Left kidney (tissue), 2 donors: ENCODE data around the gene NDOR1. TPM values are rescaled to one million over a fixed set of nuclear protein-coding genes. Genes with fewer than 3 reads are reported as not detected.
A peak's percentile ranks its signal among the peaks of the same experiment; 100 is the strongest.
"Not testable (repeated sequence)": the region's sequence is repeated elsewhere in the genome, so short reads cannot be mapped to it uniquely, and the experiment has no call there.

Source experiments
- DNase-seq: peaks from one replicate; pipeline ENCODE4 v3.0.0-alpha.2; 2013
- polyA plus RNA-seq: library from polyadenylated mRNA; unstranded; fragments of 120-200 nt; gene quantifications from one replicate; pipeline ENCODE4 v1.2.1, GENCODE V29; 2013; ENCODE audit not compliant: insufficient read length

NDOR1 gene
- polyA plus RNA-seq, 1 donor, result 12.2 TPM

- DNase-seq, result no peak
These were observed 37.0 kb downstream of the NDOR1 start for GRCh38 chr9:137242269-137243203.

DNA sequence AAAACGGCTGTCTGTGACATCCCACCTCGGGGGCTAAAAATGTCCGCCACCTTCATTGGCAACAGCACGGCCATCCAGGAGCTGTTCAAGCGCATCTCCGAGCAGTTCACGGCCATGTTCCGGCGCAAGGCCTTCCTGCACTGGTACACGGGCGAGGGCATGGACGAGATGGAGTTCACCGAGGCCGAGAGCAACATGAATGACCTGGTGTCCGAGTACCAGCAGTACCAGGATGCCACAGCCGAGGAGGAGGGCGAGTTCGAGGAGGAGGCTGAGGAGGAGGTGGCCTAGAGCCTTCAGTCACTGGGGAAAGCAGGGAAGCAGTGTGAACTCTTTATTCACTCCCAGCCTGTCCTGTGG, 37.7 kb downstream of the NDOR1 start:
- DNase-seq, result not testable (repeated sequence)

DNA sequence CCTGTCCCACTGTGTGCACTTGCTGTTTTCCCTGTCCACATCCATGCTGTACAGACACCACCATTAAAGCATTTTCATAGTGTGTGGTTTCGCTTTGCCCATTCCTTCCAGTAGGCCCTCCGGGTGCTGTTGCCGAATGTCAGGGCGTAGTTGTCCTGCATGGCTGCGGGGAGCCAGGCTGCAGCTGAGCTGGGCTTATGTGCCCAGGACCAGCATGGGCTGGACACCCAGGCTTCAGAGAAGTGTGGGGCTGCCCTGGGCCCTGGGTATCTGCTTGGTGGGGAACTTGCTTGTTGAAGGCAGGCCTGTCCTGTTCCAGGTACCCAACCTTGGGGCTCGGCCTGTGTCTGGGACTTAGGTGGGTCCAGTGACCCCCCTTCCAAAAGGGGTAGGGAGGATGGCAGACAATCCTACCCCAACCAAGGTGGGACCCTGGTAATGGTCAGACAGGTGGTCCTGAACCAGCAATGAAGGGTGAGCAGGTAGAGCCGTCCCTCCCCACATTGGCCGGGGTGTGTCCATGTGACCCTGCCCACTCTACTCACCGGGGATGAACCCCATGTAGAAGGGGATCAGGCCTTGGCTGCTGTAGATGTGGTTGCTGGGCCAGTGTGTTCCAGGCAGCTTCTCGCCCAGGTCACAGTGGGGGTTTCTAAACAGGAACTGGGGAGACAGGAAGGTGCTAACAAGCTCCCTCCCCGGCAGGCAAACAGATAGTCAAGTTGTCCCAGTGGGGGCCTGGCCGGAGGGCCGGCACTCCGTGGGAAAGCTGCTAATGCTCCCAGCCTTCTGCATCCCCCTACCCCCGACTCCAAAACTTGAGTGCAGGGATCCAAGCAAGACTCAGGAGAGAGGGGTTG, 38.4 kb downstream of the NDOR1 start:
- DNase-seq, result no peak

GRCh38 chr9:137244486-137245449, 39.3 kb downstream of the NDOR1 start:
- no peak for DNase-seq

- DNase-seq, result no peak
These were observed 40.2 kb downstream of the NDOR1 start for GRCh38 chr9:137245450-137246421.

DNA sequence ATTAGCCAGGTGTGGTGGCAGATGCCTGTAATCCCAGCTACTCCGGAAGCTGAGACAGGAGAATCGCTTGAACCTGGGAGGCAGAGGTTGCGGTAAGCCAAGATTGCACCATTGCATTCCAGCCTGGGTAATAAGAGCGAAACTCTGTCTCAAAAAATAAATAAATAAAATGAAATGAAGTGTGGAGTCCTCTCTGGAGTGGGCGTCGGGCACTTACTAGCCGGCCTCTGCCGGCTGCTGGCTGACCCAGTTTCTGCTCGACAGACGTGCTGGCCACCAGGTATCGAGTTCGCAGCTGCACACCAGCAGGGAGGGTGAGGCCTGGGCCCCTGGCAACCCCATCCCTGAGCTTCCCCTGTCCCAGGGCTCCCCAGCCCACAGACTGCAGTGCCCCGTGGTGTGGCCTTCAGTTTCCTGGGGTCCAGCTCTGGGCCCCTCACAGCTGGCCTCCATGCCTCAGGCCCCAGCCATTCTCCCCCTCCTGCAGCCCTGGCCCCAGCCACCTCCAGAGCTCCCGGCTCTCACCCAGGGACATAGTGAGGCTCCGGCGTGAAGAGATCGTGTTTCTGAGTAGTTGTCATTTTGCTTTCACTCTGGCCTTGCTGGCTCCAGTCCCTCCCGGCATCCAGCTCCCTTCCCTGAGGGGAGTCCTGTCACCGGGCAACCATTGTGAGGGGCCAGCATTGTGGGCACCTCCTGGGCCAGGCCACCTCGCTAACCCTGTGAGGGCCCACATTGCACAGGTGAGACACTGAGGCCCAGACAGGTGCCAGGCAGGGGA, 41.8 kb downstream of the NDOR1 start:
- no peak for DNase-seq

DNA sequence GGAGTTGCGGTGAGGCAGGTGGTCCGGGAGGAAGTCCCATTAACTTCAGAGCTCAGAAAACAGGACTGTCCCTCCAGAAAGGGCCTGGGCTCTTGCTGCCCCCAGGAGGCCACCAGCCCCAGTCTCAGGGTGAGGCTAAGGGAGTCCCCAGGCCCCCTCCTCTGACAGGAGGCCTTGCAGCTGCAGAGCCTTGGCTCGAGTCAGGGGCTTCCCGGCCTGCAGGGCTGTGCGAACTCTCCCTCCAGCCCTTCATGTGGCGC, 42.3 kb downstream of the NDOR1 start:
- DNase-seq, result no peak

DNA sequence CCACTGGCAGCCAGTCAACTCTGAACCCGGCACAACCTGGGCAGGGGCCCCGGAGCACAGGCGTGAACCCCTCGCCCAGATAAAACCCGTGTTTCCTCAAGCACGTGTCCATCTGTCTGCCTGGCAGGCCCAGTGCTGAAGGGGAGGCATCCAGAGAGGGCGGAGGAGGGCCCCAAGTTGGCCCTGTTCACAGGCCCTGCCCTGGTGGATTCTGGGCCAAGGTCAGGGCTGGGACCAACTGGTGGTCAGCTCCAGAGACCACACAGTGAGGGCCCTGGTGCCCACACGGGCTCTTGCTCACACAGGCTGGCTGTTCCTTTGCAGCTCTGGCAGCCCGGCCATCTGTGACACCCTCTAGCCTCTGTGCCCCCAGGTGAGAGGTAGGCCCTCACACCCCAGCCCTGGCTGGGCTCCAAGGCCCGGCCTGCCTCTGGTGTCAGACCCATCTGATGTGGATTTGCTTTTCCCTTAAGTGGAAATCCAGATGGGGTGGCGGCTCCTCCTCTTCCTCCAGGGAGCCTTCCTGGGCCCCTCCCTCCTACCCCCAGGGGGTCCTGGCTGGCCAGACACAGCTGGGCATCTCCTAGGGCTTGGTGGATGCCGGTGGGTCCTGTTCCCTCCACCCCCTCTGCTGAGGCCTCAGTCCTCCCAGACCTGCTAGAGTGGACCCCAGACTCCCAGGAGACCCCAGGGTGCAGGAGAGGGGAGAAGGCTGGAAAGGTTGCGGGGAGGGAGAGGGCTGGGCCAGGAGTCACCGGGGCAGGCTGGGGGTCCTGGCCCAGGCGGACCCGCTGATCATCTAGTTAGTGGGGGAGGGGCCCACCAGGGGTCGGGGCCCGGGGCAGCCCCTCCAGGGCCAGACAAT, 45.1 kb downstream of the NDOR1 start:
- no peak for DNase-seq

DNA sequence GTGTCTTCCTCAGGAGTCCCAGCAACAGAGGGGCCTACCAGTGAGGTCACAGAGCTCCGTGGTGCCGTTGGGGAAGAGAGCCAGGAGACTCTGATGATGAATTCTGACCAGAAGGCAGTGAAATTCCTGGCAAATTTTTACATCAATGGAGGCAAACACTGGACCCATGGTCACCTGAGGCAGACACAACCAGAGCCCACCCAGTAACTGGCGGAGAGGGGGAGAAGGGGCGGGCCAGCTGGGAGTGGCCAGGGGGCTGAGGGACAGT, 45.6 kb downstream of the NDOR1 start, which contains the start of gene STPG3:
STPG3 (plus strand) TSS at position 93 of the 268 bp plus-strand sequence; CDS start at position 94, 1 bp downstream.
- DNase-seq, result no peak

- no peak for DNase-seq
These were observed 46.2 kb downstream of the NDOR1 start for GRCh38 chr9:137251490-137252268.

GRCh38 chr9:137252555-137253506, 47.3 kb downstream of the NDOR1 start:
- no peak for DNase-seq

DNA sequence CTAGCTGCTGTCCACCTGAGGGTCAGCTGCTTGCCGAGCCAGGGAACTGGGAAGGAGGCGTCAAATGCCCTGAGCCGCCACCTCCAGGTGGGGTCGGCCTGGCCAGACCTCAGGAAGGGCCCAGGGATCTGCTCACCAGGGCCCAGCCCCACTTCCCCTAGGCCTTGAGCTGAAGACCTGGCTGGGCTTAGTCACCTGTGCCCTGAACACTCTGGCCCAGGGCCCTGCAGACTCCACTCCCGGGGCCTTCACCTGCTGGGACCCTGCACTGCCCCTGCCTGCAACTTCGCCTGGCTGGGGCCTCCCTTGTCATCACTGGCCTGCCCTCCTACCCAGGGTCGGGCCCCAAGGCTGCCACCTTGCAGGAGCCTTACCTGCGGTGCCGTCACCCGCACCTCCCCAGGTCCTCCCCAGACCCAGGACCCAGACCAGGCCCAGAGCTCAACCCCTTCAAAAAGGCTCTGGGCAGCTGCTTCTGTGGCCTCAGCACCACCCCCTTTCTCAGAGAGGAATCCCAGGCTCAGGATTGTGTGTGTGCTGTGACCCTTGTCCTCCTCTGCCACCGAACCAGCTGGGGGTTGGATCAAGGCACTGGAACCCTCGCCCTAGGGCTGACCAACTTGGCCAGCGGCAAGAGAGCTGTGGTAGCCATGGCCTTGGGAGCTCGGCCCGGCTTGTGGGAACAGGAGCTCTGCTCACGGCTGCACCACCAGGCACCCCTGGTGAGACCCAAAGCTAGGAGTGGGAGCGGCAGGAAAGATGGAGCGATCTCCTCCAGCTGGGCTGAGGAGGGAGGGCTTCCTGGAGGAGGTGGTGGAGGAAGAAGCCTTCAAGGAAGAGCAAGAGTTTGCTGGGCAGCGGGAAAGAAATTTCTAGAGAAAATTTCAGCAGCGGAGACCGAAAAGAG, 48.5 kb downstream of the NDOR1 start:
- DNase-seq, result no peak

- DNase-seq, result peak; percentile 91
These were observed 49.3 kb downstream of the NDOR1 start, which contains the start of gene NELFB for GRCh38 chr9:137254624-137255447. NELFB (plus strand) TSS chr9:137255327.

- DNase-seq, result no peak
These were observed 50.1 kb downstream of the NDOR1 start for GRCh38 chr9:137255448-137256114.
